Liver (tissue), 9 donors: Measurements from ENCODE around the gene MFSD6. TPM values are rescaled to one million over a fixed set of nuclear protein-coding genes. Genes with fewer than 3 reads are reported as not detected.

Source experiments
- DNase-seq: peaks from one replicate; pipeline ENCODE4 v3.0.0-alpha.2; 2017; ENCODE audit warnings: low spot score
- H3K27ac ChIP-seq, 2 donors: one replicate each; pipeline ENCODE4 v1.7.0; 2013; ENCODE audit warnings: inconsistent platforms in 2 of 2, low read length in 2 of 2, control low read depth in 1 of 2, low read depth in 1 of 2, mild to moderate bottlenecking in 1 of 2
- H3K27me3 ChIP-seq, 4 donors: one replicate each; pipeline versions ENCODE4 v1.6.1 to v1.7.0; 2013; ENCODE audit warnings: low read length in 3 of 4, inconsistent platforms in 1 of 4, mild to moderate bottlenecking in 1 of 4, moderate library complexity in 1 of 4; ENCODE audit not compliant: control insufficient read depth in 4 of 4, insufficient read depth in 4 of 4
- H3K36me3 ChIP-seq, 4 donors: one replicate each; pipeline versions ENCODE4 v1.6.1 to v1.7.0; 2013; ENCODE audit warnings: low read length in 3 of 4, mild to moderate bottlenecking in 3 of 4, low read depth in 1 of 4, moderate library complexity in 1 of 4; ENCODE audit not compliant: control insufficient read depth in 4 of 4, insufficient read depth in 3 of 4
- H3K4me1 ChIP-seq, 4 donors: one replicate each; pipeline versions ENCODE4 v1.6.1 to v1.7.0; 2013; ENCODE audit warnings: low read length in 3 of 4, mild to moderate bottlenecking in 3 of 4, moderate library complexity in 1 of 4; ENCODE audit not compliant: control insufficient read depth in 4 of 4, insufficient read depth in 4 of 4
- H3K4me3 ChIP-seq, 3 donors: one replicate each; pipeline versions ENCODE4 v1.6.1 to v1.7.0; 2013; ENCODE audit warnings: low read length in 3 of 3, control low read depth in 1 of 3, low read depth in 1 of 3, mild to moderate bottlenecking in 1 of 3
- H3K9ac ChIP-seq, 2 donors: one replicate each; pipeline ENCODE4 v1.7.0; 2013; ENCODE audit warnings: low read length in 2 of 2, mild to moderate bottlenecking in 2 of 2, moderate library complexity in 2 of 2, control low read depth in 1 of 2, low read depth in 1 of 2
- H3K9me3 ChIP-seq, 4 donors: one replicate each; pipeline versions ENCODE4 v1.6.1 to v1.7.0; 2013; ENCODE audit warnings: low read length in 3 of 4; ENCODE audit not compliant: control insufficient read depth in 4 of 4
- CTCF ChIP-seq: fragments of 150-350 bp; IDR thresholded peaks from 2 replicates; pipeline ENCODE4 v1.5.1; 2017; ENCODE audit warnings: improper control_type of control experiment, low read depth, low read length; ENCODE audit not compliant: missing input control
- FOXA1 ChIP-seq: IDR thresholded peaks from 2 replicates; pipeline ENCODE4 v1.6.1; 2016; ENCODE audit warnings: antibody characterized with exemption
- HNF4A ChIP-seq, 2 donors: conservative IDR thresholded peaks; 2 replicates each; pipeline ENCODE4 v1.6.1; 2016; ENCODE audit warnings: antibody characterized with exemption in 2 of 2, mild to moderate bottlenecking in 2 of 2
- HNF4G ChIP-seq: IDR thresholded peaks from 2 replicates; pipeline ENCODE4 v1.6.1; 2016; ENCODE audit warnings: antibody characterized with exemption
- JUND ChIP-seq, 2 donors: IDR thresholded peaks; 2 replicates each; pipeline ENCODE4 v1.6.1; 2016; ENCODE audit warnings: antibody characterized with exemption in 2 of 2
- MAX ChIP-seq: IDR thresholded peaks from 2 replicates; pipeline ENCODE4 v1.6.1; 2016; ENCODE audit warnings: antibody characterized with exemption
- NR2F2 ChIP-seq: IDR thresholded peaks from 2 replicates; pipeline ENCODE4 v1.6.1; 2016; ENCODE audit warnings: antibody characterized with exemption
- RXRA ChIP-seq, 2 donors: IDR thresholded peaks; 2 replicates each; pipeline ENCODE4 v1.6.1; 2017 to 2018; ENCODE audit warnings: antibody characterized with exemption in 2 of 2, mild to moderate bottlenecking in 1 of 2
- SP1 ChIP-seq: IDR thresholded peaks from 2 replicates; pipeline ENCODE4 v1.6.1; 2018; ENCODE audit warnings: antibody characterized with exemption, mild to moderate bottlenecking
- TAF1 ChIP-seq: conservative IDR thresholded peaks from 2 replicates; pipeline ENCODE4 v1.6.1; 2016; ENCODE audit warnings: antibody characterized with exemption, mild to moderate bottlenecking
- WGBS: extraction: QIAGEN DNeasy Blood & Tissue Kit; methylation state at CpG from one replicate; pipeline ENCODE4 v1.1.7; 2013; 5-methylcytosine and 5-hydroxymethylcytosine counted together
- polyA plus RNA-seq, 2 donors: library from polyadenylated mRNA; stranded (reverse) in 1 of 2; unstranded in 1 of 2; fragments of 200-250 nt in 1 of 2; fragments of >200 nt in 1 of 2; fragmentation: Nextera tagmentation in 1 of 2; extraction: Ambion mirVana in 1 of 2; gene quantifications; one replicate each; pipeline versions ENCODE4 v1.2.1 to v1.2.3, GENCODE V29; 2013 to 2015
- total RNA-seq, 2 donors: library from RNA; depleted of rRNA; stranded (reverse); fragments of >200 nt; gene quantifications; one replicate each; pipeline ENCODE4 v1.2.3, GENCODE V29; 2014
- TF ChIP-seq, protein P1 (sequence below): IDR thresholded peaks from 2 replicates; pipeline ENCODE4 v1.6.1; 2016; ENCODE audit warnings: antibody characterized with exemption
- TF ChIP-seq, protein P2 (sequence below): IDR thresholded peaks from 2 replicates; pipeline ENCODE4 v1.6.1; 2016; ENCODE audit warnings: antibody characterized with exemption, mild to moderate bottlenecking
- donor health status: healthy.
- donor health status: healthy.
- donor health status: healthy.
- donor health status: healthy.
- donor health status: healthy.

The MFSD6 gene
- total and polyA plus RNA-seq, 4 donors = 0.83 to 9.5 (median 2.4) TPM

- H3K9me3 ChIP-seq = no peaks in the 10 kb centered on the region
- TF ChIP-seq MAX = no peak
- TF ChIP-seq CTCF = no peak
- no peak for TF ChIP-seq HNF4G
- TF ChIP-seq FOXA1 = no peak
- TF ChIP-seq TAF1 = no peak
- no peak for TF ChIP-seq NR2F2
- no peak for TF ChIP-seq HNF4A (conservative IDR thresholded peaks at IDR 0.05)
- no peak for DNase-seq
- peaks cover 9 to 26% (median 18%) of the 10 kb centered on the region in 4 donors for H3K4me1 ChIP-seq
- H3K27ac ChIP-seq = no peak overlapping the region
- no peaks in the 10 kb centered on the region for H3K27me3 ChIP-seq
- no peak overlapping the region for H3K4me3 ChIP-seq
- H3K36me3 ChIP-seq = peaks cover 0 to 6% (median 1%) of the 10 kb centered on the region in 4 donors
- no peak overlapping the region for H3K9ac ChIP-seq
- WGBS = 48% methylated on average over 2 of the region's 2 CpGs
These were observed 46.6 kb upstream of the MFSD6 start for GRCh38 chr2:190361572-190361971.

GRCh38 chr2:190362894-190363293 is 45.3 kb upstream of the MFSD6 start:
- H3K4me3 ChIP-seq = no peak overlapping the region
- 92% methylated on average over 1 of the region's 1 CpG for whole genome bisulfite sequencing
- peaks cover 9 to 24% (median 18%) of the 10 kb centered on the region in 4 donors for H3K4me1 ChIP-seq
- no peaks in the 10 kb centered on the region for H3K9me3 ChIP-seq
- H3K36me3 ChIP-seq = peaks cover 1 to 17% (median 4%) of the 10 kb centered on the region in 4 donors
- no peak for DNase-seq
- TF ChIP-seq RXRA (IDR thresholded peaks at IDR 0.05) (no peak), JUND (IDR thresholded peaks at IDR 0.05) (no peak), HNF4G (peak; percentile 27), HNF4A (conservative IDR thresholded peaks at IDR 0.05) (peak; percentile 60 to 82), TAF1 (no peak), SP1 (no peak)
- TF ChIP-seq, protein P1, sequence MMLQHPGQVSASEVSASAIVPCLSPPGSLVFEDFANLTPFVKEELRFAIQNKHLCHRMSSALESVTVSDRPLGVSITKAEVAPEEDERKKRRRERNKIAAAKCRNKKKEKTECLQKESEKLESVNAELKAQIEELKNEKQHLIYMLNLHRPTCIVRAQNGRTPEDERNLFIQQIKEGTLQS = no peak
- TF ChIP-seq, protein P2, sequence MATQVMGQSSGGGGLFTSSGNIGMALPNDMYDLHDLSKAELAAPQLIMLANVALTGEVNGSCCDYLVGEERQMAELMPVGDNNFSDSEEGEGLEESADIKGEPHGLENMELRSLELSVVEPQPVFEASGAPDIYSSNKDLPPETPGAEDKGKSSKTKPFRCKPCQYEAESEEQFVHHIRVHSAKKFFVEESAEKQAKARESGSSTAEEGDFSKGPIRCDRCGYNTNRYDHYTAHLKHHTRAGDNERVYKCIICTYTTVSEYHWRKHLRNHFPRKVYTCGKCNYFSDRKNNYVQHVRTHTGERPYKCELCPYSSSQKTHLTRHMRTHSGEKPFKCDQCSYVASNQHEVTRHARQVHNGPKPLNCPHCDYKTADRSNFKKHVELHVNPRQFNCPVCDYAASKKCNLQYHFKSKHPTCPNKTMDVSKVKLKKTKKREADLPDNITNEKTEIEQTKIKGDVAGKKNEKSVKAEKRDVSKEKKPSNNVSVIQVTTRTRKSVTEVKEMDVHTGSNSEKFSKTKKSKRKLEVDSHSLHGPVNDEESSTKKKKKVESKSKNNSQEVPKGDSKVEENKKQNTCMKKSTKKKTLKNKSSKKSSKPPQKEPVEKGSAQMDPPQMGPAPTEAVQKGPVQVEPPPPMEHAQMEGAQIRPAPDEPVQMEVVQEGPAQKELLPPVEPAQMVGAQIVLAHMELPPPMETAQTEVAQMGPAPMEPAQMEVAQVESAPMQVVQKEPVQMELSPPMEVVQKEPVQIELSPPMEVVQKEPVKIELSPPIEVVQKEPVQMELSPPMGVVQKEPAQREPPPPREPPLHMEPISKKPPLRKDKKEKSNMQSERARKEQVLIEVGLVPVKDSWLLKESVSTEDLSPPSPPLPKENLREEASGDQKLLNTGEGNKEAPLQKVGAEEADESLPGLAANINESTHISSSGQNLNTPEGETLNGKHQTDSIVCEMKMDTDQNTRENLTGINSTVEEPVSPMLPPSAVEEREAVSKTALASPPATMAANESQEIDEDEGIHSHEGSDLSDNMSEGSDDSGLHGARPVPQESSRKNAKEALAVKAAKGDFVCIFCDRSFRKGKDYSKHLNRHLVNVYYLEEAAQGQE = no peak
- H3K27me3 ChIP-seq = no peaks in the 10 kb centered on the region
- H3K27ac ChIP-seq = no peak overlapping the region
- H3K9ac ChIP-seq = no peak overlapping the region
